Fibroblast of skin of scalp (primary cell): ENCODE data around the gene SPAG4.

ENCODE experiments used
- DNase-seq: peaks from one replicate; pipeline ENCODE4 v3.0.0-alpha.2; 2013

The SPAG4 gene

GRCh38 chr20:35599776-35600120, 15.9 kb upstream of the SPAG4 start:
- DNase-seq, result no peak

GRCh38 chr20:35600176-35600992, 15.2 kb upstream of the SPAG4 start:
- DNase-seq, result no peak

DNA sequence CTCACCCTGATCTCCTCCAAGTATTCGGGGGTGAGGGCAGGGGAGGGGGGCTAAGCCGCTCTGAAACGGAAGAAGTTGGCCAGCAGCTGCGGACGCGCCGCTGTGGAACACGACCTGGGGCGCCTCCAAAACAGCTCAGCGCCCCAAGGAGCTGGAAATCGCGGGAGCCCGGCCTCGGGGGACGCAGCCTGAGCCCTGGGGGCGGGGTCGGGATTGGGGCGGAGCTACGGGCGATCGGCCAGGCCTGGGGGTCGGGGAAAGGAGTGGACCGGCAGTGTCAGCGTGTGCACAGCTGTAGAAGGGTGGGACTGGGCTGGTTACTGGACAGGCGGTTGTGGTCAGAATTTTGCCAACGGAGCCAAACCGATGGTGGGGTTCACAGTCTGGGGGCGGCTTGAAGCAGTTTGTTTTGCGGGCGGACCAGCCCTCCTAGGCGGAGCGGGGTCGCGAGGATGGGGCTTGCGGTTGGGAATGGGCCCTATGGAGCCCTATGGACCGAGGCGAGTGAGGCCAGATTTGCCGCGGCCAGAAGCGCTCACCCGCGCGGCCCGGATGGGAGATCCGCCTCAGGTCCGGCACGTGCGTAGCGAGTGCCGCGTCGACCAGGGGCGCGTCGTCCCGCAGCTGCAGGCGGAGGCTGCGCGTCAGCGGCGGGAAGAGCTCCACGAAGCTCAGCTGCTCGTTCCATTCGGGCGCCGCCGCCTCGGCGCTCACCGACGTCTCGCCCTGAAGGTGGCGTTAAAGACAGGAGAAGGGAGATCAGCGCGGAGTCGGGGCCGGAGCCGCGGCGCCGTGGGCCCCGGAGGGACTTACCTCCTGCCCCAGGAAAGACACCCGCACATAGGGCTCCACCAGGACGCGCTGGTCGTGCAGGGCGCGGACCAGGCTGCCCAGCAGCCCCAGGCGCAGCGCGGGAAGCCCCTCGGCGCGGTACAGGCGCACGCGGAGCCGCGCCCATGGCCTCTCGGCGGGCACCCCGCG, 14.3 kb upstream of the SPAG4 start:
- DNase-seq, result peak; percentile 67

DNA sequence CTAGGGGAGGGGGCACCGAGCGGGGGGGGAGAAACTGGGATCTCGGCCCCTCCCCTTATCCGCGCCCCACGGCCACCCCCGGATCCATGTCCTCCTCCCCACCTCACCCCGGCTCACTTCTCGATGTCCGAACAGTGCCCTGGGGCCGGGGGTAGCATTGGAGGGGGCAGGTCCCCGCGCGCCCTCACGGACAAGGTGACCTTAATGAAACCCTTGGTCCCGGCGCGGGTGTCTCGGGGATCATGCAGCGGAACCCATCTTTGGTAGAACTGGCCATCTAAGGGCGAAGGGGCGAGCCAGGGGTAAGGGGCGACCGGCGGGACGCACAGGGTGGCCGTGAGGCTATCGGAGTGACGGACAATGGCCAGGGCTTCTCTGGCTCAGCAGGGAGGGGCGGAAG, 13.6 kb upstream of the SPAG4 start:
- DNase-seq, result no peak

GRCh38 chr20:35602851-35603495, 12.7 kb upstream of the SPAG4 start:
- no peak for DNase-seq

DNA sequence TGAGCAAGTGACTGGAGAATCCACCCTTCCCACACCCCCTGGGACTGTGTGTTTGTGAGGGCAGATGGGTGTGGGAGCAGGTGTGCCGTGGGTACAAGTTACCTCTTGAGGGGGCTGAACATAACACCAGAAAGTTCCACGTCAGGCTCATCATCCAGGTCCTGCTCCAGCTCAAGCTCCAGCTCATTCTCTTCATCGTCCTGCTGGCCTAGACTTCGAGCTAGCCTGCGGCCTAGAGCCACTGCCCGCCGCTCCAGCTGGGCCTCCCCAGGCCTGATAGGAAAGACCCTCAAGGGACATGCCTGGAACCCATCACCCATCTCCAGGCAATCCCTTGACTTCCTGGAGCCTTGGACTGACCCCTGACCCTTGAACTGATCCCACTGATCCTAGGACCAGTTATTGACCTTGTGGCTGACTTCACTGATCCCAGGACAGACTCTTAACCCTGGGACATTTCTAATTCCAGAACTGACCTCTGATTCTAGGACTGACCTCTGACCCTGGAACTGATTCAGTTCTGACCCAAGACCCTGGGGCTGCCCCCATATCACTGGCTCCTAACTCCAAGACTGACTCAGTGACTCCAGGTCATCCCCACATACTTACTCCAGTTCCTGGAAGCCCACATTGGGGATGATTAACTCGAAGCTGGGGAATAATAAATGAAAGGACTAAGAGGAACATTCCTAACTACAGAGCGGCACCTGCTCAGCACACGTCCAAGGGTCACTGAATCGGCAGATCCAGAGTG, 11.8 kb upstream of the SPAG4 start:
- no peak for DNase-seq

GRCh38 chr20:35604449-35604747, 11.2 kb upstream of the SPAG4 start:
- DNase-seq, result no peak

DNA sequence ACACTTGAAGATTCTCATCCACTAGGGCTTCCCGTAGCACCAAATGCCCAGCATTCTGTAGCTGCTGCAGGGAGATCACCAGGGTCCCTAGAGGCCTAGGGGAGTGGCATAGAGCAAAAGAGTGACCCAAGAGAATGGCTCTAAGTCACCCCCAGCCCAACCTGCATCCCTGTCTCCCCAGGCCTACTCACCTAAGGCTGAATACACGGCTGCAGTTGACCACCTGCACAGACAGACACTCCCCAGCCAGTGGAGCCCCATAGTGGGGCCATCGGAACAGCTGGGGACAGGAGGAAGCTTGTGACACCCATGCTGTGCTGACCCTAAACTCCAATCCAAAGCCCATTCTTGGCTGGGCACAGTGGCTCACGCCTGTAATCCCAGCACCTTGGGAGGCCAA, 9.5 kb upstream of the SPAG4 start:
- no peak for DNase-seq

DNA sequence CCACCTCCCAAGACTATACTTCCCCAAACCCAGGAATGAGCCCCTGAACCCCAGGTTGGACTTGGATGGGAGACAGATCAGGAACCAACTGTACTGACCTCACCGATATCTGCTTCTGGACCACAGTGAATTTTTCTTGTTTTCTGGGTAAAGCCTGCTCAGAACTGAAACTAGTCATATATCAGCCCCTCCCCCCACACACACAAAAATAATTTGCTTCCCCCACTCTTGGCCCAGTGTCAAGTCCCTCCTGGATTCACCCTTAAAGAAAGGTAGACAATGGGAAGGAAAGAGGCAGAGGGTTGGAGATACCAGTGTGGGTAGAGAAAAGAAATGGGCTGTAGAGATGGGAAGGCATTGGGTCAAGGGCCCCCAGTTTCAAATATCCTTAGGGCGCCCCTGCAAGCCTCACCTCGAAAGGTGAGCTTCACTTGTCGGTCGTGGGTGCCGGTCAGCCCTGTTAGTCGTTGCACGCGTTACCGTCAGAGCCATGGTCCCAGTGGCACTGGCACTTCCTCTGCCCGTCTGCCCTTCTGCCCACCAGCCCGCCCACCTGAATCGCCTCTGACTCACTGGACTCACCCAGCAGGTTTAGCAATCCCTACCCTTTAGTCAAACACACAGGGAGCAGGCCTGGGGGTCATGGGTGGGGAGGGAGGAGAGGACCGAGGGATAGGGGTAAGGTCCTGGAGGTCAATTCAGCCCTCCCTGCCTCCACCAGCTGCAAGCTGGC, 8.5 kb upstream of the SPAG4 start:
- no peak for DNase-seq

DNA sequence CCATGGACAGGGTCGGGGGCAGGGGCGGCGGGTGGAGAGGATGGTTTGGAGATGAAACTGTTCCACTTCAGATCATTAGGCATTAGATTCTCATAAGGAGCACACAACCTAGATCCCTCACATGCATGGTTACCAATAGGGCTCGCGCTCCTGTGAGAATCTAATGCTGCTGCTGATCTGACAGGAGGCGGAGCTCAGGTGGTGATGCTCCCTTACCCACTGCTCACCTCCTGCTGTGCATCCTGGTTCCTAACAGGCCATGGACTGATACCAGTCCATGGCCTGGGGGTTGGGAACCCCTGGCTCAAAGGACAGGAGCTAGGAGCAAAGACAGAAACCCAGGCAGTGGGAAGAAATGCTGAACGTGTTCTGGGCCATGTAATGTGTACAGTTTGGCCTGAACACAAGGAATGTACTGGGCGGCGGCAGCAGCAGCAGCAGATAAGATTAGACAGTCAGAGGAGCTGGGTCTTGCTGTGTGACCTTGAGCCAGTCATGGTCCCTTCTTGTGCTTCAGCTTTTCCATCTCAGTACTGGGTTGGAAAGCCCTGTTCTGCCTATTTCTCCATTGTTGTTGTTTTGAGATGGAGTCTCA, 4.7 kb upstream of the SPAG4 start:
- no peak for DNase-seq

GRCh38 chr20:35611482-35611881, 4.1 kb upstream of the SPAG4 start:
- DNase-seq, result no peak

DNA sequence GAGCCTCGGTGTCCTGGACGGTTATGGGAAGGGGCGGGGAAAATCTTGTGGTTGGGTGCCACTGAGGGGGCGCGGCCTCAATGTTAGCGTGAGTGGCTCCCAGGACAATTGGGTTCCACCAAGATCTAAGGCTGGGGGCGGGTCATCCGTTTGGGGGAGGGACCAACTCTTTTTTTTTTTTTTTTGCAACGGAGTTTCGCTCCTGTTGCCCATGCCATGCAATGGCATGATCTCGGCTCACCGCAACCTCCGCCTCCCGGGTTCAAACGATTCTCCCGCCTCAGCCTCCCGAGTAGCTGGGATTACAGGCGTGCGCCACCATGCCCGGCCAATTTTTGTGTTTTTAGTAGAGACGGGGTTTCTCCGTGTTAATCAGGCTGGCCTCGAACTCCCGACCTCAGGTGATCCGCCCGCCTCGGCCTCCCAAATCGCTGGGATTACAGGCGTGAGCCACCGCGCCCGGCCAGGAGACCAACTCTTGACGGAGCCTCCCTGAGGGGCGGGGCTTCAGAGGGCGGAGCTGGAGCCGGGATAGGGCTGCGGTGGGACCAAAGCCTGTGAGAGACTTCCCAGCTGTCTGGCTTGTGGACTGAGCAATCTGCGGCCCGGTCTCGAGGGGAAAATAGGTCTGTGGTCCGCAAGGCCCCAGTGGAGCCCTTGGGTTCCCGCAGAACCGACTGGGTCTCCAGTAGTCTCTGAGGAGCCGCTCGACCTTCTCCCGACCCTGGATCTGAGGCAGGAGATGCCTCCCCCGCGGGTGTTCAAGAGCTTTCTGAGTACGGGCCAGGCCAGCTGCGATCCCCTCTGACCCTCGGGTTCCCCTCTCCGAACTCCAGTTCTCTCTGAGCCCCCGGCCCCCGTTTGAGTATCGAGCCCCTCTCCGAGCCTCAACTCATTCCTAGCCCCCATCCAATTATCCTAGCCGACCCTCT, 1.1 kb downstream of the SPAG4 start:
- peak; percentile 100 for DNase-seq

GRCh38 chr20:35617397-35618262, 2.0 kb downstream of the SPAG4 start:
- DNase-seq, result peak; percentile 72

DNA sequence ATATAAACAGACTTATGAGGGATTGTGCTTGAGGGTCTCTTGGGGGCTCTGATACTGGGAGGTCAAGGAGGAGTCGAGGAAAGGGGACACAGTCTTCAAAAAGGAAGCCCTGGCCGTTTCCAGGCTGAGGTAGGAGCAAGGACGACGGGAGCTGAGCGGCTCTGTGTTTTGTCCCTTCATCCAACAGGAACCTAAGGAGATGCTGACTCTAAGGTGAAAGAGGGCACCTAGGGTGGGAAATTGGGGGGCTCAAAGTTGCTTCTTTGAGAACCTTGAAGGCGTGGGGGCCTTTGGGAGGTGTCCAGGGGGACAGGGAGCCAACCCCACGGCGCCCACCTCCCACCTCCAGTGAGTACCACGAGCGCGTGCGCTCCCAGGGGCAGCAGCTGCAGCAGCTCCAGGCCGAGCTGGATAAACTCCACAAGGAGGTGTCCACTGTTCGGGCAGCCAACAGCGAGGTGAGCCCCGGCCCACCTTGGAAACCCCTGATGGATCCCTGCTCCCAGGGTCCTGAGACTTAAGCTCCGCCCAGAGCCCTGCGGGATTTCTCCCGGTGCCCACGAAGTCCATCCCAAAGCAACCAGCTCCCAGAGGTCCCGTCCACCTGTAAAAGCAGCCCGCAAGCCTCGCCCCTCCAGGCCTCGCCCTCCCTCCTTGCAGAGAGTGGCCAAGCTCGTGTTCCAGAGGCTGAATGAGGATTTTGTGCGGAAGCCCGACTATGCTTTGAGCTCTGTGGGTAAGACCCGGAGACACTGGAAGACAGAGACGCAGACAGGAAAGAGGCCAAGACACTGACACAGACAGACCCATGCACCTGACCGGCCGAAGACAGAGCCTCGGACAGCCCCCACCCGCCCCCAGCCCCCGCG, 2.9 kb downstream of the SPAG4 start:
- peak; percentile 9 for DNase-seq

GRCh38 chr20:35619196-35620095, 3.8 kb downstream of the SPAG4 start:
- DNase-seq, result peak; percentile 80

DNA sequence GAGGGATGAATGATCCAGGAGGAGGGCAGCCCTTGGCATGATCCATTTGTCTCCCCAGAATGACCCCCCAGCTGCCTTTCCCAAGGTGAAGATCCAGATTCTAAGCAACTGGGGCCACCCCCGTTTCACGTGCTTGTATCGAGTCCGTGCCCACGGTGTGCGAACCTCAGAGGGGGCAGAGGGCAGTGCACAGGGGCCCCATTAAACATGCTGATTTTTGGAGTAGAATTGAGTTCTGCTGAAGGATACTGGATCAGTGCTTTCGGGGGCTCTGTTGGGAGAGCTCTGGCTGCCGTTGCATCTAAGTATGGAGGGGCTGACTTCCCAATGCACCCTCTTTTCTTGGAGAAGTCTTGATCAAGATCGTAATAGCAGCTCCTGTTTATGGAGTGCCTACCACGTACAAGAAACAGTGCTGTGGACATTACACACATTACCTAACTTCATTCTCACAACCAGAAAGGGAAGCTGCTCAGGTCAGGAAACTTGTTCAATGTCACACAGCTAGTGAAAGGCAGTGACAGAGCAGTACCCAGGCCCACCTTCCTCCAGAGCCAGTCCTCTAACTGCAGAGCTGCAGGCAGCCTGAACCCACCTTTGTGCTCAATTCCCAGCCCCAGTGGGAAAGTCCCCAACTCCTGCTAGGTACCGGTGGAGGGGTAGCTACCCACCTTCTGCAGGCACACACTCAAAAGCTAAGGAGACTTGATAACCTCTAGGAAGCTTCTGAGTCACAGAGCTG, 5.4 kb downstream of the SPAG4 start:
- no peak for DNase-seq
